H1 (cell line): Measurements from ENCODE around the gene MAMSTR. TPM values are rescaled to one million over a fixed set of nuclear protein-coding genes. Genes with fewer than 3 reads are reported as not detected.

Experiments
- CTCF ChIA-PET: fragments of 300-600 bp; sonication (Branson Sonifier 250); formaldehyde crosslinking; loops from one replicate; lab custom pipeline; 2021; ENCODE audit not compliant: partially characterized antibody; lab: Charles Lee
- POLR2A ChIA-PET: fragments of 300-600 bp; sonication (Branson Sonifier 250); formaldehyde crosslinking; loops from one replicate; lab custom pipeline; 2021; ENCODE audit warnings: inconsistent platforms; ENCODE audit not compliant: partially characterized antibody; lab: Charles Lee
- DNase-seq, 2 experiments: peaks; one replicate each; pipeline versions ENCODE4 v3.0.0 to v3.0.0-alpha.2; 2010 to 2022; ENCODE audit warnings: low spot score in 2 of 2, low read depth in 1 of 2, mixed read lengths in 1 of 2
- FAIRE-seq: peaks from 2 replicates; lab custom pipeline; 2011; peaks lifted over from hg19 to GRCh38; lab: Jason Lieb, UNC
- H2AFZ ChIP-seq: 2 replicates; pipeline ENCODE4 v1.8.1; 2012; ENCODE audit warnings: low read length, inconsistent platforms
- H2AK5ac ChIP-seq: 2 replicates; pipeline ENCODE4 v1.6.1; 2013; ENCODE audit warnings: low read depth, low read length
- H2BK120ac ChIP-seq: replicated peaks from 2 replicates; pipeline ENCODE3; 2013; ENCODE audit warnings: low read depth, low read length, inconsistent platforms
- H2BK12ac ChIP-seq: 2 replicates; pipeline ENCODE4 v1.6.1; 2013; ENCODE audit warnings: low read depth, low read length
- H2BK15ac ChIP-seq: 2 replicates; pipeline ENCODE4 v1.6.1; 2013; ENCODE audit warnings: low read length
- H2BK20ac ChIP-seq: 2 replicates; pipeline ENCODE4 v1.6.1; 2013; ENCODE audit warnings: low read length
- H2BK5ac ChIP-seq: 2 replicates; pipeline ENCODE4 v1.6.1; 2013; ENCODE audit warnings: low read depth, low read length
- H3K14ac ChIP-seq: 2 replicates; pipeline ENCODE4 v1.6.1; 2013; ENCODE audit warnings: inconsistent platforms; ENCODE audit not compliant: insufficient read length
- H3K18ac ChIP-seq: 2 replicates; pipeline ENCODE4 v1.6.1; 2013; ENCODE audit warnings: low read length; ENCODE audit errors: extremely low read depth
- H3K23ac ChIP-seq: 2 replicates; pipeline ENCODE4 v1.6.1; 2013; ENCODE audit warnings: inconsistent platforms; ENCODE audit not compliant: insufficient read length
- H3K23me2 ChIP-seq: 2 replicates; pipeline ENCODE4 v1.6.1; 2013; ENCODE audit warnings: low read depth, low read length
- H3K27ac ChIP-seq: 2 replicates; pipeline ENCODE4 v1.6.1; 2011; ENCODE audit warnings: low read depth, low read length, inconsistent platforms
- H3K27me3 ChIP-seq, 4 experiments: replicated peaks in 1 of 4; 1 replicate in 1 of 4; 2 replicates in 3 of 4; pipeline versions ENCODE4 v1.6.1 to v1.8.1; 2011 to 2013; ENCODE audit warnings: low read length in 3 of 4, mild to moderate bottlenecking in 3 of 4, inconsistent platforms in 2 of 4, mixed read lengths in 2 of 4, moderate library complexity in 1 of 4; ENCODE audit not compliant: control insufficient read depth in 3 of 4, insufficient read depth in 3 of 4; ENCODE audit errors: extremely low read depth in 1 of 4
- H3K36me3 ChIP-seq, 4 experiments: 2 replicates each; pipeline versions ENCODE4 v1.6.1 to v1.8.1; 2011 to 2013; ENCODE audit warnings: mild to moderate bottlenecking in 4 of 4, low read length in 3 of 4, moderate library complexity in 2 of 4, control low read depth in 1 of 4, inconsistent platforms in 1 of 4; ENCODE audit not compliant: insufficient read depth in 4 of 4, control insufficient read depth in 2 of 4
- H3K4ac ChIP-seq: replicated peaks from 2 replicates; pipeline ENCODE3; 2013; ENCODE audit warnings: low read length, low read depth, mixed read lengths, inconsistent platforms; ENCODE audit not compliant: insufficient read length
- H3K4me1 ChIP-seq, 4 experiments: replicated peaks in 1 of 4; 1 replicate in 1 of 4; 2 replicates in 3 of 4; pipeline versions ENCODE4 v1.6.1 to v1.8.1; 2011 to 2013; ENCODE audit warnings: low read length in 3 of 4, inconsistent platforms in 2 of 4, mixed read lengths in 1 of 4; ENCODE audit not compliant: insufficient read depth in 4 of 4, control insufficient read depth in 3 of 4
- H3K4me2 ChIP-seq, 2 experiments: 2 replicates each; pipeline versions ENCODE4 v1.6.1 to v1.8.1; 2011 to 2013; ENCODE audit warnings: low read depth in 2 of 2, low read length in 2 of 2, control low read depth in 1 of 2, inconsistent platforms in 1 of 2, mild to moderate bottlenecking in 1 of 2; ENCODE audit not compliant: insufficient read depth in 1 of 2
- H3K4me3 ChIP-seq, 4 experiments: fragments of 200-600, 300-600 bp in 1 of 4; sonication (generic), shearing (Covaris generic), sonication (Bioruptor Twin) in 1 of 4; 2 replicates each; pipeline versions ENCODE4 v1.5.1 to v1.8.1; 2011 to 2016; ENCODE audit warnings: low read length in 4 of 4, low read depth in 3 of 4, control low read depth in 2 of 4, inconsistent platforms in 2 of 4, mild to moderate bottlenecking in 2 of 4, mixed read lengths in 1 of 4, moderate library complexity in 1 of 4; ENCODE audit not compliant: insufficient read depth in 2 of 4; ENCODE audit errors: extremely low read depth in 1 of 4
- H3K56ac ChIP-seq: replicated peaks from 2 replicates; pipeline ENCODE3; 2013; ENCODE audit warnings: low read depth, mild to moderate bottlenecking, mixed read lengths, low read length, inconsistent platforms; ENCODE audit not compliant: insufficient read length
- H3K79me1 ChIP-seq: 2 replicates; pipeline ENCODE4 v1.6.1; 2013; ENCODE audit warnings: low read depth, low read length, control low read depth
- H3K79me2 ChIP-seq, 2 experiments: 2 replicates each; pipeline versions ENCODE4 v1.6.1 to v1.8.1; 2012 to 2013; ENCODE audit warnings: low read length in 2 of 2, mild to moderate bottlenecking in 2 of 2, inconsistent platforms in 1 of 2; ENCODE audit not compliant: insufficient read depth in 2 of 2, control insufficient read depth in 1 of 2
- H3K9ac ChIP-seq, 4 experiments: replicated peaks in 1 of 4; 1 replicate in 1 of 4; 2 replicates in 3 of 4; pipeline versions ENCODE4 v1.6.1 to v1.8.1; 2011 to 2013; ENCODE audit warnings: low read depth in 3 of 4, low read length in 3 of 4, control low read depth in 2 of 4, mild to moderate bottlenecking in 2 of 4, moderate library complexity in 2 of 4, inconsistent platforms in 1 of 4; ENCODE audit errors: extremely low read depth in 1 of 4
- H3K9me3 ChIP-seq, 2 experiments: 2 replicates each; pipeline versions ENCODE4 v1.6.1 to v1.8.1; 2012 to 2013; ENCODE audit warnings: mild to moderate bottlenecking in 2 of 2, moderate library complexity in 2 of 2, control low read depth in 1 of 2, inconsistent platforms in 1 of 2, low read depth in 1 of 2, low read length in 1 of 2, mixed read lengths in 1 of 2; ENCODE audit not compliant: insufficient read depth in 2 of 2
- H4K20me1 ChIP-seq, 2 experiments: replicated peaks in 1 of 2; 2 replicates each; pipeline versions ENCODE3 to v1.8.1; 2011 to 2013; ENCODE audit warnings: inconsistent platforms in 2 of 2, low read length in 2 of 2, mild to moderate bottlenecking in 1 of 2; ENCODE audit not compliant: insufficient read depth in 2 of 2, control insufficient read depth in 1 of 2
- H4K5ac ChIP-seq: 2 replicates; pipeline ENCODE4 v1.6.1; 2013; ENCODE audit warnings: low read length, low read depth, mixed read lengths, inconsistent platforms; ENCODE audit not compliant: insufficient read length
- H4K8ac ChIP-seq: 2 replicates; pipeline ENCODE4 v1.8.0; 2013; ENCODE audit warnings: mild to moderate bottlenecking, moderate library complexity, low read length, inconsistent platforms; ENCODE audit not compliant: insufficient read depth; ENCODE audit errors: extremely low read depth
- H4K91ac ChIP-seq: replicated peaks from 2 replicates; pipeline ENCODE3; 2013; ENCODE audit warnings: low read length, mixed read lengths, inconsistent platforms; ENCODE audit not compliant: insufficient read length
- MAFK ChIP-seq: IDR thresholded peaks from 2 replicates; pipeline ENCODE4 v1.6.1; 2012; ENCODE audit warnings: low read depth, mild to moderate bottlenecking, improper control_type of control experiment, low read length
- SUZ12 ChIP-seq: fragments of 200-600 bp; sonication (generic); IDR thresholded peaks from 2 replicates; pipeline ENCODE4 v1.6.1; 2012; ENCODE audit warnings: mild to moderate bottlenecking, inconsistent platforms, low read length, moderate library complexity, mixed read lengths
- WGBS, 2 experiments: shearing (Covaris generic) in 1 of 2; methylation state at CpG; one replicate each; pipeline versions ENCODE4 v1.1.6 to v1.1.7; 2013 to 2015; ENCODE audit warnings: low lambda C conversion rate in 2 of 2, mixed read lengths in 2 of 2, inconsistent platforms in 1 of 2, low coverage in 1 of 2, missing lambda C conversion rate in 1 of 2; ENCODE audit not compliant: insufficient replicate concordance in 2 of 2, insufficient coverage in 1 of 2, insufficient read length in 1 of 2; ENCODE audit errors: extremely low coverage in 1 of 2, missing lambda C conversion rate in 1 of 2; 5-methylcytosine and 5-hydroxymethylcytosine counted together
- polyA plus RNA-seq, 7 experiments: library from polyadenylated mRNA; depleted of rRNA in 3 of 7; stranded (reverse) in 5 of 7; unstranded in 2 of 7; fragments of >200 nt in 5 of 7; fragments of 200-250 nt in 2 of 7; gene quantifications; 1 replicate in 5 of 7; 2 replicates in 1 of 7; 4 replicates in 1 of 7; pipeline versions ENCODE4 v1.2.1 to v1.2.3, GENCODE V29; 2011 to 2013; ENCODE audit warnings: missing spikeins in 2 of 7, mixed read lengths in 2 of 7
- total RNA-seq: library from RNA; stranded (reverse); fragmentation: NEBNext Ultra II Directional; extraction: Animal tissue kit (Norgen Biotek cat#: 25700); gene quantifications from 2 replicates; pipeline ENCODE4 v1.2.1, GENCODE V29; 2021

MAMSTR gene
- total and polyA plus RNA-seq, 2 of the 8 experiments (the other 6 are each of a cell fraction or from before 2014, with no cell fraction given), result 2.0 to 2.3 TPM

DNA sequence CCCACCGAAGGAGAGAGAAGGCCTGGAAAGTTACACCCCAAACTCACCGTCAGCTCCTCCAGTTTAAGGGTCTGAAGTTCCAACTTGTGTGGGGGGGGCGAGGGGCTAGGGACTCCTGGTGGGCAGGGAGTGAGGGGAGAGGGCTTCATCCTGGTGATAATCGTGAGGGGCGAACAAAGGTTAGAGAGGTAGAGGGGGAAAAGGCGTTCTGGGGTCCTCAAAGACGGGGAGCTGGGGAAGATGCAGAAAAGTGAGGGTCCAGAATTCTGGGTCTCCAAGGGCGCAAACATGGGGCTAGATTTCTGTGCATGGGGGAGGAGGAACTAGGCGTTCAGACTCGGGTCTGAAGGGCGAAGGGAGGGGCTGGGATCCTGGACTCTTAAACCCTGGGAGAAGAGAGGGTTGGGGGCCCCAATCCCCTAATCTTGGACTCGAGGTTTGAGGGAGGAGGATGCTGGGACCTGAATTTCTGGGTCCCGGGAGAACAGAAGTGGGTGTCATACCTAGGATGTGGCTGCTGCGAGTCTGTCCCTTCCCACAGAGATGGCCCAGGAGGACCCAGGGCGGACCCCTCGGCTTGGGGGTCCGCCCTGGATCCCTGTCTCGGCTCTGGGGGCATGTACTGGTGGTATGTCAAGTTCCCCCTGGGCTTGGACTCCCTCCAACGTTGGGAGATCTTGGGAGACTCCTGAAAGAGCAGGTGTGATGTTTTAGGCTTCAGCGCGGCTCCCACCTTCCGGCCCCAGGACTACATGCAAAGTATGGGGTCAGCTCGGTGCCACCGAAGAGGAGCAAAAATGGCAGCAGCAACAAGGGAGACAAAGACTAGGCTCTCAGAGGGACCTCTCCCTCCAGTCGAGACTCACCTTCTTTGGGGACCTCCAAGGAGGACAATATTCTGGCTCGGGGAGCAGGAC is 4.5 kb downstream of the MAMSTR start:
- WGBS, 2 experiments, result 80% methylated on average over 25 of the region's 26 CpGs; no CpG with 5 or more reads in 1 of the 2 experiments
- Histone ChIP-seq H3K23me2 (peaks cover 19% of the 10 kb centered on the region; the same call in 1 of the 2 replicates), H2BK120ac (no peak overlapping the region), H2AFZ (0 out of 2 replicates have a peak overlapping the region, but pooled peaks have one; percentile 30), H3K36me3 (no peaks in the 10 kb centered on the region), H3K27me3 (no peaks in the 10 kb centered on the region), H2AK5ac (no peak overlapping the region), H2BK5ac (peak overlapping the region; percentile 71; the same call in 1 of the 2 replicates), H4K8ac (peak overlapping the region; percentile 58; the same call in 1 of the 2 replicates), H3K9ac (peak overlapping the region in 3 of 4 experiments; percentile 20 to 29 (median 29); a peak in 4 of 7 replicates), H4K91ac (peak overlapping the region; percentile 66), H3K27ac (peak overlapping the region; percentile 70; the same call in 1 of the 2 replicates), H3K4ac (peak overlapping the region; percentile 21), H4K5ac (no peak overlapping the region), H3K79me2 (no peaks in the 10 kb centered on the region), H3K56ac (peak overlapping the region; percentile 67), H2BK20ac (peak overlapping the region; percentile 61; the same call in 1 of the 2 replicates), H3K79me1 (no peaks in the 10 kb centered on the region), H3K4me1 (peaks cover 0 to 31% (median 12%) of the 10 kb centered on the region in 4 experiments; a peak in 6 of 7 replicates), H3K4me2 (peak overlapping the region; percentile 78 to 82), H2BK12ac (peak overlapping the region; percentile 27; the same call in 1 of the 2 replicates), H4K20me1 (no peaks in the 10 kb centered on the region), H2BK15ac (no peak overlapping the region), H3K9me3 (0 out of 4 replicates have a peak, but pooled peaks cover 0 to 3% of the 10 kb centered on the region in 2 experiments), H3K4me3 (peak overlapping the region; percentile 37 to 76 (median 50)), H3K18ac (peak overlapping the region; percentile 25; the same call in 1 of the 2 replicates), H3K14ac (peak overlapping the region; percentile 42), H3K23ac (no peak overlapping the region)
- TF ChIP-seq MAFK (no peak), SUZ12 (0 out of 2 replicates have a peak, but pooled peaks have one; percentile 1)
- ChIA-PET CTCF (interaction anchor here (1.6 to 8.2 kb wide), 4 partner anchors 23 to 69 kb away, joined by 5 to 53 read pairs (median 18); partner anchors contain the start of gene CA11), POLR2A (interaction anchor here (0.8 to 7.7 kb wide), 15 partner anchors 10 to 157 kb away, joined by 3 to 59 read pairs (median 5); partner anchors contain the start of genes CA11, FGF21, FUT2 and IZUMO1)
- DNase-seq (no peak), FAIRE-seq (no peak)
